ENCODE results near the gene TESMIN.

The TESMIN gene

DNA sequence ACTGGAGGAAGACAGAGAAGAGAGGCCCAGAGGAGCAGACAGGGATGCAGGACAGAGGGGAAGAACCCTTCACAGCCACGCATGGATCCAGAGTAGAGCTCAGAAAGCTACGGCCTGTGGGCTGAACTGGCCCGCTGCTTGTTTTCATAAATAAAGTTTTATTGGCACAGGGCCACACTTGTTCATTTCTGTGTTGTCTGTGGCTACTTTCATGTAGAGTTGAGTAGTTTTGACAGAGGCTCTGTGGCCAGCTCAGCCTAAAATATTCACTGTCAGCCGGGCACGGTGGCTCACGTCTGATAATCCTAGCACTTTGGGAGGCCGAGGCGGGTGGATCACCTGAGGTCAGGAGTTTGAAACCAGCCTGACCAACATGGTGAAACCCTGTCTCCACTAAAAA lies 93.2 kb downstream of the TESMIN start:
- no peak for DNase-seq

All from NCI-H446 (cell line).